GM10266 (cell line): ENCODE results near the gene AGAP3.

ENCODE experiments used
- DNase-seq: peaks from one replicate; pipeline ENCODE4 v3.0.0; 2012; ENCODE audit errors: extremely low spot score
- TF ChIP-seq, protein P1 (sequence below): IDR thresholded peaks from 2 replicates; pipeline ENCODE4 v1.5.1; 2012; ENCODE audit warnings: mild to moderate bottlenecking, low read depth; ENCODE audit not compliant: control insufficient read depth, insufficient read depth; ENCODE audit errors: missing control alignments

AGAP3 gene

DNA sequence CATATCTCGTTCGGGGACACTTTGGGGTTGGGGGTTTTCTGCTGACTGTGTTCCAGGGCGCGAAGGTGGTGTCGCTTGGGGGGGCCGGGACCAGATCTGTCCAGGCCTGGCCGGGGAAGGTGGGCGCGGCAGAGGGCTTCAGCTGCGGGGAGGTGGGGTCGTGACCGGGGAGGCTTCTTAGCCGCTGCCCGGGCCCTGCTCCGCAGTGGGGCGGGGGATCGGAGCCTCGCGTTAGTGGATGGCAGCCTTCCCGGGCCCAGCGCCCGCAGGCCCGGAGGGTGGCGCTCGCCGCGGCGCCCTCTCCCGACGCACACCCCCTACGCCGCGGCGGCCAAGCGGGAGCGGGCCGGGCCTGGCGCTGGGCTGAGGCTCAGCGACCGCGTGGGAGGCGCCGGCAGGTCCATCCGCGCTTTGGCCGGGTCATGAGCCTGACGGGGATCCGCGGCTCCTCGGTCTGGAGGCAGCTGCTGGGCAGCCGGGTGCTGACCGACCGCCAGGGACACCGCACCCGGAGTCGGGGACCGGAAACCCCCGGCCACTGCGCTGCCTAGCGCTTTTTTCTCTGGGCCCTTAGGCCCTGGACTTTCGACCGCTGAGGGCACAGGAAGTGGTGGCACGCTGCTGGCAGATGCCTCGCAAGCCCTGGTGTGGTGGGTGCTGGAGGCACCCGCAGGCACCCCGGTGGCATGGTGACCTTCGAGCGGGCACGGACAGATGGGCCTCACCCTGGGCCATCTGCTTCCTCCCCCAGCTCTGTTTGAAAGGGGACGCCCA is 1.2 kb downstream of the AGAP3 start:
- TF ChIP-seq, protein P1, sequence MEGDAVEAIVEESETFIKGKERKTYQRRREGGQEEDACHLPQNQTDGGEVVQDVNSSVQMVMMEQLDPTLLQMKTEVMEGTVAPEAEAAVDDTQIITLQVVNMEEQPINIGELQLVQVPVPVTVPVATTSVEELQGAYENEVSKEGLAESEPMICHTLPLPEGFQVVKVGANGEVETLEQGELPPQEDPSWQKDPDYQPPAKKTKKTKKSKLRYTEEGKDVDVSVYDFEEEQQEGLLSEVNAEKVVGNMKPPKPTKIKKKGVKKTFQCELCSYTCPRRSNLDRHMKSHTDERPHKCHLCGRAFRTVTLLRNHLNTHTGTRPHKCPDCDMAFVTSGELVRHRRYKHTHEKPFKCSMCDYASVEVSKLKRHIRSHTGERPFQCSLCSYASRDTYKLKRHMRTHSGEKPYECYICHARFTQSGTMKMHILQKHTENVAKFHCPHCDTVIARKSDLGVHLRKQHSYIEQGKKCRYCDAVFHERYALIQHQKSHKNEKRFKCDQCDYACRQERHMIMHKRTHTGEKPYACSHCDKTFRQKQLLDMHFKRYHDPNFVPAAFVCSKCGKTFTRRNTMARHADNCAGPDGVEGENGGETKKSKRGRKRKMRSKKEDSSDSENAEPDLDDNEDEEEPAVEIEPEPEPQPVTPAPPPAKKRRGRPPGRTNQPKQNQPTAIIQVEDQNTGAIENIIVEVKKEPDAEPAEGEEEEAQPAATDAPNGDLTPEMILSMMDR: peak; percentile 67
- DNase-seq: peak; percentile 73

DNA sequence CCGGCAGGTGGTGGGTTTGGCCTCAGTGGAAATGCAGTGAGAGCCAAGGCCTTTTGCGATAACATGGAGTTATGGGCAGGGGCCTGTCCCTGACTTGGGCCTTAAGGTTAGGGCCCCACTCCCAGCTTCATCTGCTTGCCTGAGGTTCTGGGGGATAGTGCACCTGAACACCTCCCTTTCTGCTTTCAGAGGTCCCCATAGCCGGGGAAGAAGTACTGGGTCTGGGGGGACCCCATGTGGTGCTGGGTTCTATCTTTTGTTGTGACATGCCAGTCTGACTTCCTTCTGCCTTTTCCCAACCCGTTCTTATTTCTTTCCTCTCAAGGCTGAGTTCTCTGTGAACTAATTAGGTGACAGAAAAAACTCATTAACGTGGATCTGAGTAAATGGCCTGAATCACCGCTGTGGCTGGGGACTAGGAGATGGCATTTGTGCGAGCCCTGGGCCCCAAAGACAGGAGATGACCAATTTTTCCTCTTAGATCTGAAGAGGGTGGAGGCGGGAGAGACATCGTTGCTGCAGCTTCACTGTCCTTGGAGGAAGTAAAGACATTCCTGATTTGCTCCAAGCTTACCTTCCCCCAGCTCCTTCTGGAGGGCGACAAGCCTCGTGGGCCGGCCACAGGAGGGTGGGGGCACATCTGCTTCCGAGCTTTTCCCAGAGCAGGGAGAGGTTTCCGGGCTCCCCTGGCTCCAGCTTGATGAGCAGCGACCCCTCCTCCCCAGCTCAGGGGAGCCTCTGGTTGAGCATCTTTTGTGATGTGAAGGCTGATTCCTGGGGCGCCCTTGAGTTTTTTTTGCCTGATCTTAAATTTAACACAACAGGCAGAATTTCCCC is 2.0 kb downstream of the AGAP3 start:
- no peak for DNase-seq
- TF ChIP-seq, protein P1: no peak

DNA sequence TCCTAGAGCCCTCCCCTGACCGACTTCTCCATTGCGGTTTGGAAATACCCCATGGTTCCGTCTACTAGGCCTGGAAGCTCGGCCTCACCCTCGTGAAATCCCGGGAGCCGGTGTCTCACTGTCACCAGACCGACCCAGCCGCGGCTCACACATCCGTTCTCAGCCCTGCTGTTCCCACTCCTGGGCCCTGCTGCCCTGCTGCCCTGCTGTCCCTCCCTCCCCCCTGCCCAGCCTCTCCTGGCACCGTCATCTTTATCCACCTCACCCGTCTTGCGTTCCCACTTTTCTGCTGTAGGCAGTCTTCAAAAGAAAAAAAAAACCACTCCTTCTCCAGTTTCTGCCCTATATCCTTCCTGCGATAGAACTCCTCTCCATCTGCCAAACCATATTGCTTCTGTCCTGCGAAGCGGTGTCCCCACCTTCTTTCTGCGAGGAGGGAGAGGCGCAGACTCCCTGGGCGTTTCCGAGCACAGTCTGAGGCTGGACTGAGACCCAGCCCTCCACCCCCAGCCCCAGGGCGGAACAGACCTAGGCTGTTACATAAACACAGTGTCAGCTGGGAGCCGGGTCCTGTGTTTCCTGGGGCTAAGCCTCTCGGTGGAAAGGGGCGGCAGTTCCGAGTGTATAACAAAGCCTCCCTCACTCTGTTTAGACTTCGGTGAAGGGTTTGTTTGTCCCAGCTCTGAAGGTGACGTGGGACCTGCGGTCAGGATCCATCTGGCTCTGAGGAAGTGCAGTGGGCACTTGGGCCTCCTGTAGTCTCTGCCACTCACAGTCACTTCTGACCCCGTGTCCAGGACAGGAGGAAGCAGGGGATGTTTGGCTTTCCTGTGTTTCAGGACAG is 2.8 kb downstream of the AGAP3 start:
- no peak for DNase-seq

DNA sequence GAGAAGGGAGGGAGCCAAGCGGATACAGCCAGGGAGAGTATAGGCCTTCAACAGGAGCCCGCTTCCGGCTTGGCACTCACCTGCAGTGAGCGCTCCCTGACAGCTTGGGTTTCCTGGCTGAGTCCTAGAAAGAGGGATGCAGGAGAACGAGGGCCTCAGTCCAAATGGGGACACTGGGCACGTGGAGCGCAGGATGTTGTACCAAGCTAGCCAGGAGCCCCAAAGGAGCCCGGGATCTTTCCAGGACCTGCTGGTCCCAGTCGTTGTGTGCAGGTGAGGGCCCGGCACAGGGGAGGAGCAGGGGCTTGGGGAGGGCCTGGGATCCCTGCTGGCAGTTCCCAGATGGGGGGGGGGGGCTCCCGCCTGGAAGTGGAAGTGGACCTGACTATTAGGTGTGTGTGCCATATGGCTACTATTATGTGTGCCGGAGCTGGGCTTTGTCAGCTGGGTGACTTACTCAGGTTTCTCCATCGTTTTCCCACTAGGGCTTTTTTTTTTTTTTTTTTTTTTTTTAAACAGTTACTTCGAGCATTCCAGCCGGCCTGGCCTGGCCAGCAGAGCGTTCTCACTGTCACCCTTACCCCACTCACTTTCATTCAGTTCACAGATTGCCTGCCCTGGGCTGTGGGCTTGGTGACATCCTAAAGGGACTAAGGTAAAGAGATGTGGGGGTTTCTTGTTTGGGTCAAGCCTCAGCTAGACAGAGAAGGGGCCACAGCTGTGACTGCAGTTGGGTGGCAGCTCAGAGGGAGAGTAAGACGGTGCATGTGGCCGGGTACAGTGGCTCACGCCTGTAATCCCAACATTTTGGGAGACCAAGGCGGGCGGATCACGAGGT is 3.8 kb downstream of the AGAP3 start:
- TF ChIP-seq, protein P1: no peak

More for the DNA sequence above, 2.8 kb downstream of the AGAP3 start:
- TF ChIP-seq, protein P1: no peak

DNA sequence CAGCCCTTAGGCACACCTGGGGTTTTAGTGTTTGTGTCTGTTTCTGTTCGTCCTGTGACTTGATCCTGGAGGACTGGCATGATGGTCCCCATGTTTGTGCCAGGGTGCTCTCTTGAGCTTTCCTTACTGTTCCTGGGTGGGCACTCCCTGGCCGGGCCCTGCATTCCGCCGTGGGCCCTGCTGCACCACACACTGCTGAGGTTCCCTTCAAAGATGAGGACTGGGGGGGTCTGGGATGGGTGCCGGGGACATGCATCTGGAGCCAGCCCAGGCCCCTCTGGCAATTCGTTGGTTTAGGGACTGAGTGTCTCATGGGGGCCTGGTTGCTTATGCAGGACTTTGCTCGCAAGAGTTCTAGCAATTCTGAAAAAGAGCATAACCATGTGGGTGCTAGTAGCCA is 4.7 kb downstream of the AGAP3 start:
- no peak for DNase-seq
- TF ChIP-seq, protein P1: no peak

More for the DNA sequence above, 3.8 kb downstream of the AGAP3 start:
- no peak for DNase-seq

DNA sequence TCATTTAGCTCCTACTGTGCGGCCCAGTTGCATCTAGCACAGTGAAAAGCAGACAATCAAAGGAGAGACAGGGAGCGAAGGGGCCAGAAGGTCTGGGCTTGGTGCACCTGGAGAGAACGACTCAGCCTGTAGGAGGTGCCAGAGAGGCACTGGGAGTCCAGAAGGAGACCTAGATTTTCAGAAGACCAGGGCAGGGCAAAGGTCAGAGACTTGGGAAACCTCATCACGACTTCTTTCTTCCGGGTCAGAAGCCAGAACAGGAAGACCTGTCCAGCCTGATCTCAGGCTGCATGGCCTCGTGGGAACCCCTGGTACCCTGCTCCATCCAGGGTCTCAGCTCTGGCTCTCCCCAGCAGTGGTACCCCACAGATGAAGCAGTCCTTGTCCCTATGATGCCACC is 5.2 kb downstream of the AGAP3 start:
- TF ChIP-seq, protein P1: peak; percentile 60
- DNase-seq: no peak
